HT-29 (cell line): ENCODE measurements around the gene STX12. TPM values are rescaled to one million over a fixed set of nuclear protein-coding genes. Genes with fewer than 3 reads are reported as not detected.

Source experiments
- DNase-seq: peaks from one replicate; pipeline ENCODE4 v3.0.0-alpha.2; 2015; ENCODE audit warnings: low spot score
- total RNA-seq: library from RNA; depleted of rRNA; stranded (reverse); fragments of >200 nt; shearing (Covaris generic); gene quantifications from 2 replicates; pipeline ENCODE4 v1.2.3, GENCODE V29; 2014; rRNA removed

STX12 gene
- 16.3 and 18.7 TPM in 2 replicates for total RNA-seq

GRCh38 chr1:27772932-27773825, at the start of gene STX12:
STX12 (plus strand) TSS chr1:27773219; CDS start chr1:27773308, 89 bp downstream.
- peak; percentile 99 for DNase-seq

- DNase-seq = peak; percentile 89
Observed at GRCh38 chr1:27724961-27725373, 48.1 kb upstream of the STX12 start.

- DNase-seq = peak; percentile 99
Observed at GRCh38 chr1:27725374-27726172, 47.4 kb upstream of the STX12 start, which contains the start of gene FAM76A. FAM76A (plus strand) TSS chr1:27725961; CDS start chr1:27726081, 120 bp downstream.

GRCh38 chr1:27726173-27727044, 46.6 kb upstream of the STX12 start:
- DNase-seq = peak; percentile 37

- DNase-seq = no peak
Observed at GRCh38 chr1:27727126-27727525, 45.9 kb upstream of the STX12 start.

GRCh38 chr1:27736252-27736651, 36.8 kb upstream of the STX12 start:
- no peak for DNase-seq

- DNase-seq = no peak
Observed at GRCh38 chr1:27741121-27741520, 31.9 kb upstream of the STX12 start.

- DNase-seq = peak; percentile 13
Observed at GRCh38 chr1:27744556-27744955, 28.5 kb upstream of the STX12 start.

GRCh38 chr1:27745466-27745865, 27.6 kb upstream of the STX12 start:
- no peak for DNase-seq

GRCh38 chr1:27752360-27752759, 20.7 kb upstream of the STX12 start:
- no peak for DNase-seq

GRCh38 chr1:27755286-27755685, 17.7 kb upstream of the STX12 start:
- DNase-seq = no peak

GRCh38 chr1:27755865-27756264, 17.2 kb upstream of the STX12 start:
- no peak for DNase-seq

GRCh38 chr1:27759236-27759635, 13.8 kb upstream of the STX12 start:
- no peak for DNase-seq

- DNase-seq = peak; percentile 12
Observed at GRCh38 chr1:27760426-27760825, 12.6 kb upstream of the STX12 start.

- no peak for DNase-seq
Observed at GRCh38 chr1:27762033-27762432, 11.0 kb upstream of the STX12 start.

GRCh38 chr1:27763358-27763757, 9.7 kb upstream of the STX12 start:
- no peak for DNase-seq

- DNase-seq = no peak
Observed at GRCh38 chr1:27770293-27770830, 2.7 kb upstream of the STX12 start.

- DNase-seq = no peak
Observed at GRCh38 chr1:27772036-27772931, 735 bp upstream of the STX12 start.

- peak; percentile 41 for DNase-seq
Observed at GRCh38 chr1:27773826-27774445, 917 bp downstream of the STX12 start.

- no peak for DNase-seq
Observed at GRCh38 chr1:27774654-27775053, 1.6 kb downstream of the STX12 start.
